ENCODE results near the gene SMLR1.
"Not testable (repeated sequence)": the region's sequence is repeated elsewhere in the genome, so short reads cannot be mapped to it uniquely, and the experiment has no call there.

Gene SMLR1

DNA sequence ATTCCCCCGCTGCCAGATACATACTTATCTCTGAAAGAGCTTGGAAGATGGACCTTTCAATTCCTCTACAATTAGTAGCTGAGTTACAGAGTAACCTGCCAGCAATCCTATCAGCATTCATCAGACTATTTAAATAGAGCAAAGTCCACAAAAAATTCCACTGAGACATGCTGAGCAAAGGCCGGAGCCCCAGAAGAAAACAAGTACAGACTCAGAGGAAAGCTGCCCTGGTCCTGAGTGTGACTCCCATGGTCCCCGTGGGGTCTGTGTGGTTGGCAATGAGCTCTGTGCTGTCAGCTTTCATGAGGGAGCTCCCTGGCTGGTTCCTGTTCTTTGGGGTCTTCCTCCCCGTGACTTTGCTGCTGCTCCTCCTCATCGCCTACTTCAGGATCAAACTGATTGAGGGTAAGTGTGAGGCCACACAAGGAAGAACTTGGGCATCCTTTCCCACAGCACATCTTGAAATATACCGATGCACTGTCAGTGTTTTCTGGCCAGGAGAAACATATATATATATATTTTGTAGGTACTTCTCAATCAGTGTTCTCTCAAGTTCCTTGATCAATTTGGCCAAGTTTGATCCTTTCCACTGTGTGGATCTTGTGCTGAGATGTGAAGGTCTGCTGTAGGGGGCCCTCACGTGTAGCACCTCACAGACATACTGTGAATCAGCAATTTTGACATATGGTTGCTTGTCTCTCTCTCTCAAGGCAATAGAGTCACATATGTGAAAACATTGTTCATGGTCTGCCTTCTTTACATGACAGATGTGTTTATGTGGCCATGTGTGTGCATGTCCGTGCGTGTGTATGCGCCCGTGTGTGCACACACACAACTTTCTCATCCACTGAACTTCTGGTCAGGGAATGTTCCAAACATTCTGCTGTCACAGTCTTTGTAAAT, at the start of gene SMLR1:
SMLR1 (plus strand) TSS at position 160 of the 903 bp plus-strand sequence; CDS start at position 168, 8 bp downstream.
- DNase-seq: no peak

DNA sequence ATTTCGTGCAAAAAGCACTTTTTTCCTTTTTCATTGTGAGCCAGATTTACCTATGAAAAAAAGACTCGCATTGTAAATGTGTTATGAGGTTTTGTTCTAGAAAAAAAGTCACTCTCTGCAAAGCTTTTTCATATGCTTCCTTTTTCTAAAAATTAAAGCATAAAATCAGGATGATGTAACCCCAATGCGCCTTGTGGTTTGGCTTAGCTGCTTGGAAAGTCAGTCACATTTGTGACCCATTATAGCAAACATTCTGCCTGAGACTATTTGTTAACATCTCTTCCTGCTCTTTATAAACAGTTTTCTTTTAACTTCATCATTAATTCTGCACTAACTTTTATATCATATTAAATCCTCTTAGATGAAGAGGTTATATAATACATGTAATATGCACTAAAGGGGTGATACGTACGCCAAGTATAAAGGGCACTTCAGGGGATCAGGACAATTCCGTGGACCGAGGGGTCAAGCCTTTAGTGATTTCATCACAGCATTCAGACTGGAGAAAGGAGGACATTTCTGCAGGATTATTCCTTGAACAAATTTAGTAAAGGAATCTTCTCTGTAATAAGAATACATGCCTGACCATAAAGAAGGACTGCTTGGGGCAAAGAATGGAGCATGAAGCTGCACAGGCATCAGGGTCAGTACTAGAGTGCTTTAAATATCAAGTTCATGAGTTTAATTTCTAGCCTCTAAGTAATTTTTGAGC, 48.1 kb upstream of the SMLR1 start:
- DNase-seq: no peak

DNA sequence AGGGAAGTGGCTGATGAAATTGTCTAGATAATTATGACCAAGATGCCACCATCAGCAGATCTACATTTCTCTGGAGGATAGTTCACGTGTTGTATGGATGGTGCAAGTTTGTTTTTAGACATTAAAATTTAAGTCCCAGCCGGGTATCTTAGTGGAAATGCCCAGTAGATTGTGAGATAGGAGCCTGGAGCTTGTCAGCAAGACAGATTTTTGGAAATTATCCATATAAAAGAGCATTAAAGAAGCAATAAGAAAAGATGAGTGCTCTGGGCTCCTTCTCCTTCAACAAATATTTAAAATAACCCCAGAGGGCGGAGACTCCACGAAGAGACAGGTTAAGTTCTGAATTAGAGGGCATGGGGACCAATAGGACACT, 47.6 kb upstream of the SMLR1 start:
- DNase-seq: no peak

DNA sequence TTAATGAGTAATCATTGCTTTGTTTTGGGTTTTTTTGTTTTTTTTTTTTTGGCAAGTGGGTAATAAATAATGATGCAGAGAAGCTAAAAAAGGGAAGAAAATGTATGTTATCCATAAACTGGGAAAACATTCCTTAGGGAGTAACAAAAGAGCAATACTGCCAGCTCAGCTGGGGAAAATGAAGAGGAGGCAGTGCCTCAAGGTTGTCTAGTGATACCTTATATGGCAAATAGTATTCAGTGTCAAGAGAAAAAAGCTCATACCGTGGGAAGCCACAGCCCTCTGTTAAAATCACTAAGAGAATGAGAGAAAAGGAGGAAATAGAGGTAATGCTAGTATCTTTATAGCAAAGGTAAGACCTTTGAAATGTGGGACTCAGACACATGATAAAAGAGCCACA, 47.1 kb upstream of the SMLR1 start:
- no peak for DNase-seq

DNA sequence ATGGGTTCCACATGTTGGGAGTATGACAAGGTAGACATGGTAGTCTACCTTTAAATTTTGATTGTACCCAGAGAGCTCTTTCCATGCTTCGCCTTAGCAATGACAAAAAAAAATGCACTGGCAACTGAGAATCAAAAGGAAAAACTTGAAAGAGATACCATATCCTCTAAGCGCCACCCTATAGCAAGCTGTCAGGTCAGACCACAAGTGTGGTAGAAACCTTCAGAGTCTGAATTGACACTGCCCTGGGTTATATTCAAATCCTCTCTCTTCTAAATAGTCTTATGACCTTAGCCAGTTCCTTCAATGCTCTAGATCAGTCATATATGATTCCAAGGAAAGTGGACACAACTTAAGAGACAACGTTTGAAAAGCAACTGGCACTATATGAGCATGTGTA, 45.6 kb upstream of the SMLR1 start:
- DNase-seq: no peak

DNA sequence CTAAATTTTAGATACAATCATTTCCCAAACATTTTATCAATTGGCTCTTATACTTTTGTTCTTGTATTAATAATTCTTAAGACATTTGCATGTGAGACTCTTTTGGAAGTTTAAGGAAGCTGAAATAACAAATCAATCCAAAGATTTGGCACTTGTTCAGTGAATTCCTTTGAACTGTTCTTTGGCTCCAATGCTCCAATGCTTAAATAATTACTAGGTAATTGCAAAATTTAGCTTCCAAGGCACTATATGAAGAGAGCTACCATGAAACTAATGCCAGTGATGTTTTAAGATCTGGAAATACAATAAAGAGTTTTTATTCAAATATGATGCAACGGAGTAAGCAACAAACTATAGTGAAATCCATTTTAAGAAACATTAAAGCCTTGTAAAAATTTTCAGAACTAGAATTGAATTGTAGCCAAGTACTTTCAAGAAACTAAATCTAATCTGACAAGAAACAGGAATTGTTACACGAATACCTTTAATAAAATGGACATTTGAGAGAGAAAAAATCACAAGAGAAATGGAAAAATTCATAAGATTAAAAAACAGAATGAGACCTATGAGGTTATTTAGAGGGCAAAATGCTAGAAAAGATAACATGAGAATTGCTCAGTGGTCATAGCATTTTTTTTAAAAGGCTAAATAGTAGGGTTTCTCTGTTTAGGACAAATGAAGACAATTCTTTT, 43.6 kb upstream of the SMLR1 start:
- DNase-seq: no peak

DNA sequence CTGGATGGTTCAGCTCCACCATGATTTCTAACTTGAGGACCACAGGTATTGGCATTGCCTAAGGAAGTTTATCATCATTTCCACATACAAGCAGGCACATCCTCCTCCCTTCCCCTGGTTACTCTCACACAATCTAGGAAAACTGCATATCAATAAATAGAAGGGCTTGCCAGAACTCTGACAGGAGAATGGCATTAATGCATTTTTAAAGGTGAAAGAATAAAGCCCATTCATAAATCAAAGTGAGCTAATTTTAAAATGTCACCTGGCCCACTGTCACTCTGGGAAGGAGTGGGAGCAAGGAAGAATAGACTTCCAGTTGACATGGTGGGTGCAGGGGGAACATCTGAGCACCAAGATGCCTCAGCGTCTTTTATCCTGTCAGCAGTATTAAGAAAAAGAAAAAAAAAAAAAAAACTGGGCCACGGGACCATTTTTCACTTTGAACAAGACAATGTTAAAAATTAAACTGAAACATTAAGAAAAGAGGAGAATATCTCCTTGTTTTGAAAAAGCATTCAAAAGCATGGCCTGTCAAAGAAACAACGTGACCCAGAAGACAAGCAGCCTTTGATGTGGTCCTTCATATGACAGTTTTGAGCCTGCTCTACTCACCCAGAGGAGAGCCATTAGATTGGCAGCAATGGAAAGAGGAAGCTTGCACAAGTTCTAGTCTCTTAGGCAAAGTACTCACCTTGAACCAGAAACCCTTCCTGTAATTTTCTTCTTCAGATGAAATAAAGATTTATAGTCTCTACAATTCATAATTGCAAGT, 39.3 kb upstream of the SMLR1 start:
- no peak for DNase-seq

DNA sequence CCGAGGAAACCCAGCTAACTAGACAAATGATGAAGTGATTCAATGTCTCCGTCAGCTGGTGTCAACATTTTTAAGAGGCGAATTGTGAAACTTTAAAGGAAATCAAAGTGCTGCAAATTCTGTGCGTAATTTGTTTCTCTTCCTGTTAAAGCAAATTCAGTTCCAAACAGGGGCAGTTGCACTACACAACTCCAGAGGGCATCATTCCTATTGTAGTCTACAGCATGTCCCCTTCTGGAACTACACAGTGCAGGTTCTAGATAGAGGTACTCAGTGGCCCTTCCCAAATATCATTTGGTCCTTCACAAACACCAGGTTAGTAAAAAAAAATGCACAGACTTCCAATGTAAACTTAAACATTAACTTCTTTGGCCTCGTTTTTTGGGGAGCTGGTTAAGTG, 38.3 kb upstream of the SMLR1 start:
- DNase-seq: no peak

DNA sequence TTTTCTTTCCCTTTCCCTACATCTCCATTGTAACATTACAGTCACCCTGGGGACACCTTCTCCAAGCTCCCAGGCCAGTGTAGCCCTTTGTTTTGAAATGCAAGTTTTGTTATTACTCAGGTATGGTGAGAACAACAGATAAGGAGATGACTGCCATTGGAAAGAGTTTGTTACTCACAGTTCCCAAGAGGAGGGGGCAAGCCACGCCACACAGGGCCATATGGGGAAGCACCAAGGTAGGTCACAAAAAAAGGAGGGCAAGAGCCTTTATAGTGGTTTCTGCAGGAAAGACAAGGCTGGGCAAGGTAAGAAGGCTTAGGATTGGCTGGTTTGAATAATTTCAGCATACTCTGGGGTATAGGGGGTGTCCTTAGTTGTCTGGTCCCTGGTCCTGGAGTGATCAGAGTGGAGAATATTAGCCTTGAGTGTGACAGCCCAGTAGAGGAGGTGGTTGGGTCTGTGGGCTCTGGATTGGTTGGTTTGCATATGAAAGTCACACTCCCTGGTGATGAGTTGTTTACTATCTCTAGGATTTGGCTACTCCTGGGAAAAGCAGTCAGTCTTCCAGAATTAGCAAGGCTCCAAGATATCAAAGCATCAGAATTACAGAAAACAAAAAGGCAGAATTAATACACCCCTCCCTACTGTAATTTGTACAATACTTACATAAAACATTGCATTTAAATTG, 33.1 kb upstream of the SMLR1 start:
- DNase-seq: no peak

DNA sequence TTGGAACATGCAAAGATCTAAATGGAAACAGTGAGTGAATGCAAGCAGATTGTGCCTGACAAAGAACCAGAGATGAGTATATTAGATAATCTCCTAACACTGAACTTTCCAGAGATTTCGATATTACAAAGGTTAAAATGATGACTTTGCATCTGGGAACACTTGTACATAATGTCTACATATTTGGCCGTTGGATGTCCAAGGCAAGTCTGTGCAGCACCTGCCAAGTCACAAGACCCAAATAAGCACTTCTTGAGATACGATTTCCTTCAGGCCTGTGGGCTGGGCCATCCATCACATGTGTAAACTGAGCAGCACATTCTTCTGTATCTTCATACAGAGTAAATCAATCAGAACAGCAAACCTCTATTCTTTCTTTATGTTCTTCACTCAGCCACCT, 32.5 kb upstream of the SMLR1 start:
- no peak for DNase-seq

DNA sequence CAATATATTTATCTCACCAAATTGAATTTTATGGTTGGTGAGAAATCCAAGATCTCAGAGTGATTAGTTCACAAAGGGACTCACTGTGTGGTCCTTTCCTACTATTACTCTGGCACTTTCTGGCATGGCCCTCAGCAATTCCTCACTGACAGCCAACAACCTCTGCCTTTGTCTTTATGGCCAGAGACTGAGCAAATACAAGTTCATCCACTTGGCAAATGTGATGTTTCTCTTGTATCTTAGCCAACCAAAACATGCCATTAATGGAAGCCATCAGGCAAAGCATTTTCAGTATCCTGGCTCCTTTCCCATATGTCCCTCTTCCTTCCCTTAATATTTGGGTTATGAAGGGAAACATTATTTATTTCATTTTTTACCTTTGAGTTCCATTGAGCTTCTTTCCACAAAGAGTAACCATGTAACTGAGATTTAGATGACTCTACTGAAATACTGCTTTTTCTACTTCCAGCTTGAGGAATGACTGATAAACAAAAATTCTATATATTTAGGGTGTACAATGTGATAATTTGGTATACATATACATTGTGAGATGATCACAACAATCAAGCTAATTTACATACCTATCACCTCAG, 30.8 kb upstream of the SMLR1 start:
- no peak for DNase-seq

DNA sequence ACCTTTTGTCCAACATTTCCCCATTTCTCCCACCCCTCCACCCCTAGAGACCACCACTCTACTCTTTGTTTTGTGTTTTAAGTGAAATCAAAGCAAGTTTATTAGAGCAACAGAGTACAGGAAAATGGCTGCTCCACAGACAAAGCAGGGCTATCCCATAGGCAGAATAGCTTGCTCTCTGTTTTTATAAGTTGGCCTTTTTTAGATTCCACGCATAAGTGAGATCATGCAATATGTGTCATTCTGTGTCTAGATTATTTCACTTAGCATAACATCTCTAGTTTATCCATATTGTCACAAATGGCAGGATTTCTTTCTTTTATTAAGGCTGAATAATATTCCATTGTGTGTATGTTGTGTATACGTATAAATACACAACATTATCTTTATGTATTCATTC, 30.1 kb upstream of the SMLR1 start:
- DNase-seq: no peak

DNA sequence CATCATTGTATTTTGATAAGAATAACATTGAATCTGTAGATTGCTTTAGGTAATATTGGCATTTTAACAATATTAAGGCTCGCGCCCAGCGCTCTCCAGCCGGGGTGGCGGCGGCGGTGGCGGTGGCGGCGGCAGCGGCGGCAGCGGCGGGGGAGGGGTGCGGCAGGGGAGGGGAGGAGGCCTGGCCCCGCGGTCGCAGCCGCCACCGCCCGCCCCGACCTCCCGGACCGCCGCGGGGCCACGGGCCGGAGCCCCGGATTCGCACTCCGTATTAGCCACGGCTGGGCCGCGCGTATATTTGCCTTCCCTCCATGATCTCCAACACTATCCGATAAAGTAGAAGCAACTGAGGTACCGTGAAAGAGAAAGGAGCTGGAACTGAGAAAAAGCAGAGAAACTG, 25.8 kb upstream of the SMLR1 start:
- DNase-seq: not testable (repeated sequence)

DNA sequence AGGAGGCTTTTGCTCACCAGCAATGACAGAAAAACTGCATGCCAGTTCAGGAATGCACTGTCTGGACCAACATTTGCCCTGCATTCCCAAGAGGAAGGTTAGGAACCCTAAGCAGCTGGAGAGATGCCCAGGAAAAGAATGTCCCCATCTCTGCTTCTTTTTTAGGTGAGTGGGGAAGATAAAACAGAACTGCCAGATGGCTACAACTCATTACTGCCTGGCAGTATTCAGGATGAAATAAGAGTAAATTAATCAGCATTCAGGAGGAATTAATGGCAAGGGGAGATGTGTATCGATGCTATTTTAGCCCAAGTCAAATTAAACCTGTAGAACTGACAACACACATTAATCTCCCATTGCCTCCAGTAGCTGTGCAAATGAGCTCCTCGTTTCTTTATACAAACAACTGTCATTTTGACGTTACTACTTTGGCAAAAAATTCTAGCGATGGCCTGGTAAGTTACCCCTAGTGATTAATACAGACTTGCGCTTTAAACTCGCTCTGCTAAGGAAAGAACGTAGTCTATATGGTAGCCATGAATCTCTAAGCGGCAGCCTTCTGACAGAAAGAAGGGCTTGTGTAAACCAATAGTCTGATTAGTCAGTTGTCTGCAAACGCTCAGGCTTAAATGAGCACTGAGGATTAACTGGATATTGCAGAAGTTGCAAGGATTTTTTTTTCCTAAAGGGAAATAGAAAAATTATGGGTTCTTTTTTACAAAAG, 16.7 kb upstream of the SMLR1 start:
- DNase-seq: no peak

DNA sequence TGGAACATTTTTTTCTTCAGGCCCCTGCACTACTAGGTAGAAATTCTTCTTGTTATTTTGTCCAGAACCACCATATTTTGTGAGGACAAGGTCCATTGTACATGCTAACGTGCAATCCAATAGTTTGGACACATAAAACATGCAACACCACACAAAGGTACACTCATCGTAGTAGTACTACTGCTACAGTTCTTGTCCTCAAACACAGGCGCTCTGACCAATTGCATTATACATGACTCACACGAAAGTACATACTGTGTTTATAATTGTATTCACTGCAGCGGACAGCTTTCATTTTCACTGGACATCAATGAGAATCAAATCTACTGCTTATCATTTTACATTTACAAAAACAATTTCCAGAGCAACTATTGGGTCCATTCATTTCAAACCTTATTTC, 15.3 kb upstream of the SMLR1 start:
- DNase-seq: no peak

DNA sequence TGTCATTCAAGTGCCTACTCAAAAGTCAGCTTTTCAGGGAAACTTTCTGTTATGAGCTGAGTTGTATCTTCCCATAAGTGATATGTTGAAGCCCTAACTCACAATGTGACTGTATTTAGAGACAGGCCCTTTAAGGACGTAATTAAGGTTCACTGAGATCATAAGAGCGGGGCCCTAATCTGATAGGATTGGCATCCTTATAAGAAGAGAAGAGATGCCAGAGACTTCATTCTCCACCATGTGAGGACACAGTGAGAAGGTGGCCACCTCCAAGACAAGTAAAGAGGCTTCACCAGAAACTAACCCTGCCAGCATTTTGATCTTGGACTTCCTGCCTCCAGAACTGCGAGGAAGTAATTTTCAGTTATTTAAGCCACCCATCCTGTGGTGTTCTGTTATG, 12.7 kb upstream of the SMLR1 start:
- DNase-seq: no peak

DNA sequence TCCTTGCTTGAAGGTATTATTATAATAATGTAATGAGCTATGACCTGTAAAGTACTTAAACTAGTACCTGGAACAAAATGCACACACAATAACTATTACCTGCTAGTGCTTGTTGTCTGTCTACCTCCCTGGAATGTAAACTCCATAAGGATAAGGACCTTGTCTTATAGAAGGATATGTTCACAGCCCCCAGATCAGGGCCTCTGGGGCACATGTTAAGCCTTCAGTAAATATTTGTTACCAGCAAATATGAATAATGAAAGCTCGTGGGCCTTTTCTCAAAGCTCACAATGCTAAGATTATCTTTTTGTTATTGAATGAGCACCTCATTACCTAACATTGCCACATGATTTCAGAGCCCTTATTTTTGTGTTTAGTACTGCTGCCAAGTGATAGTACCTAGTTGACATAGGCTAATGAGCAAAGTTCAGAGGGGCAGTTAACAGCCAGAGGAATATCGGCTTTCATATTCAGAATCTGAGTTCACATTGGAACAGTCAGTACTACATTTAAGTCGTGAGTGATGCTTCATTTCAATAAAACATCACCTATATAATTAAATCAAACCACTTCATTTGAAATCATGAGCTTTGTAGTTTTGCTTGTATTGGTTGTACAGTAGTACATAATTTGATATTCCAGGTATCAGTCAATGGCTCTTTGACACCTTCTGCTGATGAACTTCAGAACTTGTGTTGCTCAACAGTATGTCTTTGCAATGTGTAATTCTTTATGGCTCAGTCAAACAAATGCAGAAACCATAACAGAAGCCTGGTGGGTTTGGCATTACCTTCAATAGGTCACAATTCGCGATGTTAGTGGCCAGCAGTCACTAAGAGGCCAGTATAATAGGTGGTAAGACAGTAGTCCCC, 11.8 kb upstream of the SMLR1 start:
- no peak for DNase-seq

DNA sequence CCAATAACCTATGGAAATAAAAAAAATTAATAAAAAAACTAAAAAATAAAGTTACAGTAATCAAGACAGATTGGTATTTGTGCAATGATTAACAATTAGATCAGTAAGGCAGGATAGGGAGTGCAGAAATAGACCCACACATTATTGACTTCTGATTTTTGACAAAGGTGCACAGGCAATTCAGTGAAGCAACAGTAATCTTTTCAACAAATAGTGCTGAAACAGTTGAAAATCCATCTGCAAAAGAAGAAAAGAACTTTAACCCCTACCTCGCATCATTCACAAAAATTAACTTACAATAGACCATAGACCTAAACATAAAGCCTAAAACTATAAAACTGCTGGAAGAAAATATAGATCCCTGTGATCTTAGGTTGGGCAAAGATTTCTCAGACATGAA, 4.5 kb upstream of the SMLR1 start:
- DNase-seq: no peak

DNA sequence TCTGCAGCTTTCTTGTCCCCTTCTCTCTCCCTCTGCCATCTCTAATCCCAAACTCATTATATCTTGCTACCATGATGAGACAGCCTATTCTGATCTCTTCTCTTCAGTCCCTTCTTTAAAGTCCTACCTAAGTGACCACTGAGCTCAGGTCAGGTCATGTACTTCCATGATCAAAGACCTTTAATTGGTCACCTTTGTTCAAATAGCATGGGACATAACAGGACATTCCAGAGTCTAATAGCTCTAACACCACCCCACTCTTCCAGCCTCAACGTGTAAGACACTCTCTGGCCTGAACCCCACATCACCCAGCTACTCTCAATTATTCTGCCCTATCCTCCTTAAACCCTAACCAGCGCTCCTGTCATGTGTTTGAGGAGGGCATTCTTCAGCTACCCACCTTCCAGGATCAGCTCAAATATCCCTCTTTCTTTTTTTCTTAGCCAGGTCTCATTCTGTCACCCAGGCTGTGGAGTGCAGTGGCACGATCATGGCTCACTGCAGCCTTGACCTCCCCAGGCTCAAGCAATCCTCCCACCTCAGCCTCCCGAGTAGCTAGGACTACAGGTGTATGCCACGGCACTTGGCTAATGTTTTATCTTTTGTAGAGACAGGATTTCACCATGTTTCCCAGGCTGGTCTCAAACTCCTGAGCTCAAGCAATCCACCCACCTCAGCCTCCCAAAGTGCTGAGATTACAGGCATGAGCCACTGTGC, 2.1 kb upstream of the SMLR1 start:
- no peak for DNase-seq
